GM21528 (cell line): Measurements from ENCODE around the gene CLK4.
A peak's percentile ranks its signal among the peaks of the same experiment; 100 is the strongest.

Source experiments
- ATAC-seq: cut with Tn5 transposase; IDR thresholded peaks from one replicate; pipeline ENCODE4 v1.9.1; 2021; ENCODE audit warnings: mild to moderate bottlenecking, moderate library complexity; ENCODE audit not compliant: unreplicated experiment, low FRiP score

CLK4 gene

GRCh38 chr5:178589180-178590140, 37.4 kb downstream of the CLK4 start:
- no peak for ATAC-seq

- ATAC-seq = no peak
Observed at GRCh38 chr5:178588769-178589168, 38.1 kb downstream of the CLK4 start.

DNA sequence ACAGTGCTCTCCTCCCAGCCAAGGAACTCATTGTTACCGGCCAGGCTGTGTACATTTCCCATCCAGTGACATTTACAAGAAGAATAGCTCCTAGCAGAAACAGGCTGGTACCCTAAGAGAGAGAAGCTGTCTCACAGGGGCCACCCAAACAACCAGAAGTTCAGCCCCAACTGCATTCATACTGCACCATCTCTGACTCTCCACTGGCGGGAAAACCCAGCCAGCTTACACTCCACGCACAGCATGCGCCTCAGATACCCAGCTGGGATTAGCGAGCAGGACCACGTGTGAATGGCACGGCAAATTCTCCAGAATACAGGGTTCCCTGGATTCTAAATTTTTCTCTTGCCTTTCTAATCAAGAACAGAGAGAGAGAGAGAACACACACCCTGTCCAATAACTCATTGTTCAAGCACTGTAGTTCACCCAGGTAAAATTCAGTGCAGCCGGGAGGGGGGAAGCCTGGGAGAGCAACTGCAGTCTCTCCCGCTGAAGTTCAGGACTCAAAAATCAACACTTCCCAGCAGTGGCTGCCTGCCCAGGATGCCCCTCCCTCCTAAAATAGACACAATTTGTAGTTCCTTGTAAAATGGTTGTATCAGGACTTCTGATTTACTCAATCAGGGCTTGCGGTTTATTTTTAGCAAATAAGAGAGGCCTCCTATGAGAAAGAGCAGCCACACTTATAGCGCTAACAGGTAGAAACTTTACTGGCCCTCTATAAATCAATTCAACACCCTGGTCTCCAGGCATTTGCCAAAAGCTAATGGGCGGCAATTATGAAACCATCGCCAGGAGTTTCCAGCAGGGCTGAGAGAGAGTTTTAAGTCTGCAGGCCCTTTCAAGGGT, 38.9 kb downstream of the CLK4 start:
- ATAC-seq = no peak

DNA sequence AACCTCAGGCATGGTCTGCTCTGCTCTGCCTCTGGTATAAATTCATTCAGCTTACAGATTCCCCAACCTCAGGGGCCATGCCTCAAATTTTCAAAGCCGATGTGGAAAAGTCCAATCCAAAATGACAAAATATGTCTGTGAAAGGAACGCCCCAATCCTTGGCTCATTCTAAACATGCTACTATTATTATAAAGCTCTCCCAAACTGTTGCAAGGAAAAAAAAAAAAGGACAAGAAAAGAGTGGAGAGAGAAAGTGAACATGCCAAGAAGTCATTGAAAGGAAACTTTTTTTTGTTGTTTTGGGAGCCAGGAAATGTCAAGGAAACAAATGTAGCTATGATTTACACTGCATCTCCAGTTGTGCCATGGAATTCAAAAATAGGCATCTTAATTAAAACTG, 40.5 kb downstream of the CLK4 start:
- ATAC-seq = no peak

- peak; percentile 78 for ATAC-seq
Observed at GRCh38 chr5:178585421-178585820, 41.4 kb downstream of the CLK4 start.

DNA sequence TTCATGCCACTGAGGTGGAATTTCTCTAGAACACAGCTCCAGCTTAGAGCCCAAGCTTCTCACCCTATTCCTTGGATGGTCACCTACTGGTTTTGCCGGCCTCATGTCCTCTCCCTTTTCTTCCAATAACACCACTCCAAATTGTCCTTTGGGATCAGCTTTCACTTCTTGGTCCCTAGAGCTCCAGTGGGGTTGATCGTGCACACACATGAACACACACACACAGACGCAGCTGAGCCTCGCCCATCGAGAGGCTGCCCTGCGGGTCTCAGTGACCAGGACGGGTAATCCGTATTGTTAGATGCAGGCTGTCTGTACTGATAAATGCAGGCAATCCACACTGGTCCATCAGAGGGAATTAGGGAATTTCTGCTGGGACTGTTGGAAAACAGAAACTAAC, 43.6 kb downstream of the CLK4 start:
- ATAC-seq = no peak

- no peak for ATAC-seq
Observed at GRCh38 chr5:178582291-178582690, 44.6 kb downstream of the CLK4 start.

DNA sequence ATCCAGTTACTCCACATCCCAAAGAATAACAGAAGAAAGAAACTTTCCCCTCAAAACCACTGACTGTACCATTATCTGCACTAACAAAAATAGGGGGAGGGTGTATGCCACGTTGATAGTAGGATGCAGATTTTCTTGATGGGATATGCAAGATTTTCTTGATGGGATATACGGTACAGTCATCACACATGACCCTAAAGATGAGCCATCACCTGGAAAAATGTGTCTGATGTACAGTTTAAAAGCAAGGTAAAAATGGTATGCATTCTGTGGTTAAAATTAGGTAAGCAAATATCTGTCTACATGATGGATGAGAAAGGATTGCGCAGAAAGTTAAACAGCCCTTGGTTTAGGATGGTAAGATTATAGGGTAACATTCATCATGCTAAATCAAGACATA, 45.2 kb downstream of the CLK4 start:
- ATAC-seq = no peak

DNA sequence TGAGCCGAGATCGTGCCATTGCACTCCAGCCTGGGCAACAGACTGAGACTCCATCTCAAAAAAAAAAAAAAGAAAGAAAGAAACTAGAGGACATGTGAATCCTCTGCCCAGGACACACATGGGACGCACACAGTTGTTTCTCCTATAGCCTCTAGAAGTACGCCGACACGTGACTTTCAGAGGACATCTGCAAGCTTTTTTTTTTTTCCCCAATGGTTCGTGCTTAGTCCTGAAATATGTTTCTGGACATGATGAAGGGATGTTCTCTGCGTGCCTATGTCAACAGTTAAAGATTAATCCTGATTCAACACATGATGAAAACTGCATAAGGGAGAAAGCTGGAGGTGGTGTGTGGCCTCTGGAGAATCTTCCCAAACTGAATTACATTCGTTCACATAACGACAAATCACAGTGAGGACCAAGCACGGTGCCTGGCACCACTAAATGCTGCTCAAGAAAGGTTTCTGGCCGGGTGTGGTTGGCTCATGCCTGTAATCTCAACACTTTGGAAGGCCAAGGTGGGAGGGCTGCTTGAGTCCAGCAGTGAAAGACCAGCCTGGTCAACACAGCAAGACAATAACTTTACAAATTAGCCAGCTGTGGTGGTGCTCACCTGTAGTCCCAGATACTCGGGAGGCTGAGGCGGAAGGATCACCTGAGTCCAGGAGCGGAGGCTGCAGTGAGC, 46.4 kb downstream of the CLK4 start:
- ATAC-seq = no peak

DNA sequence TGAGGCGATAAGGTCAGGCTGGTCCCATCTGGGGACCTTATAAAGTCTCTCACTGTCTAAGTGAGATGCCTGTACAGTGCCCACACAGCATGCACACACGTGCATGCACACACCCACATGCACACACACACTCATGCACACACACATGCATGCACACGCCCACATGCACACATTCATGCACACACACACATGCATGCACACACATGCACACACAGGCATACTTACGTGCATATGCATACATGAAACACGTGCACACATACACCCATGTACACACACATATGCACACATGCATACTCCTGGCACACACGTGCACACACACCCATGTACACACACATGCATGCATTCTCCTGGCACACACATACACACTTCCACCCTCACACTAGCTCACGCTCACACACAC, 48.9 kb downstream of the CLK4 start:
- ATAC-seq = no peak

DNA sequence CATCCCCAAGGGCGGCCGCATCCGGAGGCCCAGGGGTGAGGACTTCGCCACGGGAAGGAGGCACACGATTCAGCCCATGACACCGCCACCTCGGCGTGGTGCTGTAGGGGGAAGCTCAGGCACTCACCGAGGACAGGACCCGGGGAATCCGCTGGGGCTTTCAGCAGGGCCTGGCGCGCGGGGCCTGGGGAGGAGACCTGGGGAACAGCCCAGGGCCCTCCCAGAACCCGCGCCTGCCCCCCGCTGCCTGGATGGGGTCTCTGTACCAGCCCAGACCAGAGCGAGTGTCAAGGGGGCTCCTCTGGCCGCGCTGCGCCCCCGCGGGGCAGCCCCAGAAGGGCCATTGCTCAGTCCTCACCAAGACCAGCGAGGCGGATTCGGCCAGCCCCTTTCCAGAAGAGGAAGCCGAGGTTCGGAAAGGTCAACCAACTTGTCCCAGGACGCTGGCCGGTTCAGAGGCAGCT, 49.4 kb downstream of the CLK4 start:
- no peak for ATAC-seq

GRCh38 chr5:178576591-178577351, 50.1 kb downstream of the CLK4 start:
- ATAC-seq = no peak

DNA sequence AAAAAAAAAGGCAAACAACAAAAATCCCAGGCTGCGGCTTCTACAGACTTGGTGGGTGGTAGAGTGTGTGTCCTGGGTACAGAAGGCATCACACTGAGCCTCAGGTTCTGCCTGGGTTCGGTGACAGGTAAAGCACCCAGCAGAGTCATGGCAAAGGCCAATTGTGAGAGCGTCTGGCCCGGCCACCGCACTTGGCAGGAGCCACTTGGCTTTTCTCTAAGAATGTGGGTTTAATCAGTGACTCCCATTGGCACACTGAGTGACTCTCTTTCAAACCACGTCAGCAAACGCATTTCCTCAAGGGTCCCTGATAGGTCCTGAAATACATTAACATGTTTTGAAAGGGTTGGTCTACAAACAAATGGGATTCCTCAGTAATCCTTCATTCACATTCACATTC, 53.6 kb downstream of the CLK4 start:
- ATAC-seq = no peak

- no peak for ATAC-seq
Observed at GRCh38 chr5:178572617-178573016, 54.2 kb downstream of the CLK4 start.

DNA sequence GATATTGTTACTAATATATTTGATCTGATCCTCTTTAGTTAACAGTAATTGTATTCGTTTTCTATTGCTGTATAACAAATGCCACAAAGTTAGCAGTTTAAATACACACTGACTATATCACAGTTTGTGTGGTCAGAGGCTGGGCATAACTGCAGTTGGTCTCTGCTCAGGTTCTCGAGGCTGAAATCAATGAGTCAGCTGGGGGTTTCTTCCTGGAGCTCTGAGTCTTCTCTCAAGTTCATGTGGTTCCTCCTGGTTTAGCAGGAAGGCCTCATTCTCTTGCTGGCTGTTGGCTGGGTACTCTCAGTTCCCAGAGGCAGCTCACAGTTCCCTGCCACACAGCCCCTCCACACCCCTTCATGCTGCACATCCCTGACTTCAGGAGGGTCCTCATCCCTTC, 57.4 kb downstream of the CLK4 start:
- ATAC-seq = no peak

DNA sequence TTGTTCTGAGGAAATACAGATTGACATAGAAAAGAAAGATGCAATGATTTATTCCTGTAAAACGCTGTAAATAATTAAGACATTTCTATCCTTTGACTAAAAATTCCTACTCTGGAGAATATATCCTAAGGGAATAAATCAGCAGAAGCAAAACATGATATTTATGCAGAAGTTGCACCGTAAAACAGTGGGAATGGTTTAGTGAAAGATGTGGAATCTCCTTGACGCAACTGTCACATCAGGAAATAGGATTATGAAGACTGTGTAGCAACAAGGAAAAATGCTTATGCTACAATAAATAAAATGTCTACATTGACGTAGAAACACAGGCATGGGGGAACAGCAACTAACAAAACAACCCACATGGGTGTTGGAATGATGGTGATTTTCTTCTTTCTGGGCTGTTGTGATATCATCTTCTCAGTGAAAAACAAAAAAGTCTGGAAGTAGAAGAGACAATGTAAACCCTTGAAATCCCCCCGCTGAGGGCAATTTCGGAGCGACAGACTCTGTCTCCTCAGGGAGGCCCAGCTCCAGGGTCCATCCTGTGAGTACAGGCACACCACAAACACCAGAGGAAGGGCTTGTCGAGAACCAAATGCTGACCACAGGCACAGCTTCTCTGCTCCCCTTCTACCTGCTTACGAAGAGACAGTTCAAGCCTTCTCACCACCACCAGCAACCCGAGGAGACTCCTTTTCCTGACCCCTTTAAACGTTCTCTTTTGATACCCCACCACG, 61.9 kb downstream of the CLK4 start:
- ATAC-seq = no peak

DNA sequence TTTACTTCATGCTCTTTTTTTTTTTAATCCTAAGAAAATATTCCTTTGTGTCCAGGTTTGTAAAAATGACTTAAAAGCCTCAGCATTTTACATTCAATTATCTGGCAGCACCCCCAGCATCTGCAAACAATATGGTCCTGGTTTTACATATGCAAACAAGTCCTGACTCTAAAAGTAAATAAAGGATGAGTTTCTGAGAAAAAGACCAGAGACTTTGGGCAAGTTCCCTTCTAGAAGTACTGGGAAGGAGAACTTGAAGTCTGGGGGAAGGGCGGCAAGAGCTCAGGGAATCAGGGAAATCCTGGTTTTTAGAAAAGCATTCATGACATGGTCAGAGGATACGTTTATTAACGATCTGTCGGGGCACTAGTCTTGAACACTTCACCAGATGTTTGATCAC, 62.5 kb downstream of the CLK4 start:
- ATAC-seq = no peak

DNA sequence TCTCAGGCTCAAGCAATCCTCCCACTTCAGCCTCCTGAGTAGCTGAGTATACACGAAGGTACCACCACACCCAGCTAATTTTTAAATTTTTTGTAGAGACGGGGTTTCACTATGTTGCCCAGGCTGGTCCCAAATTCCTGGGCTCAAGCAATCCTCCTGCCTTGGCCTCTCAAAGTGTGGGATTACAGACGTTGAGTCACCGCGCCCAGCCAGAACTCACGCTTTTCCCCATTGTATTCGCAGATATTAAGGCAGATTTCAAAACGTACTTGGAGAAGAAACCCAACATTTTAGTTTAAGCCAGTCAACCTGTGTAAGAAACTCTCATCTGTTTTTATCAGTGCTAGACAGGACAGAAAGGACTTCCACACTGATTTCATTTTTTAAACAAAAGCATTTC, 63.2 kb downstream of the CLK4 start:
- no peak for ATAC-seq

- ATAC-seq = no peak
Observed at GRCh38 chr5:178561746-178562264, 65.0 kb downstream of the CLK4 start.
